GM18867 (cell line): ENCODE measurements around the gene MED13L.

Experiments used
- ATAC-seq: cut with Tn5 transposase; IDR thresholded peaks from one replicate; pipeline ENCODE4 v1.9.1; 2021; ENCODE audit warnings: mild to moderate bottlenecking, moderate library complexity; ENCODE audit not compliant: unreplicated experiment

The MED13L gene

GRCh38 chr12:116159593-116160200 is 117.8 kb downstream of the MED13L start:
- ATAC-seq: no peak

GRCh38 chr12:116159175-116159574 is 118.3 kb downstream of the MED13L start:
- no peak for ATAC-seq

- no peak for ATAC-seq
These were observed 119.6 kb downstream of the MED13L start for GRCh38 chr12:116157845-116158267.

- ATAC-seq: no peak
These were observed 120.9 kb downstream of the MED13L start for GRCh38 chr12:116156614-116157013.

- no peak for ATAC-seq
These were observed 122.1 kb downstream of the MED13L start for GRCh38 chr12:116155383-116155782.

GRCh38 chr12:116153983-116154382 is 123.5 kb downstream of the MED13L start:
- ATAC-seq: no peak

- no peak for ATAC-seq
These were observed 124.4 kb downstream of the MED13L start for GRCh38 chr12:116153113-116153512.

GRCh38 chr12:116152268-116152667 is 125.2 kb downstream of the MED13L start:
- ATAC-seq: no peak

GRCh38 chr12:116150452-116150851 is 127.0 kb downstream of the MED13L start:
- ATAC-seq: no peak

- ATAC-seq: no peak
These were observed 127.5 kb downstream of the MED13L start for GRCh38 chr12:116150001-116150400.

- ATAC-seq: no peak
These were observed 128.6 kb downstream of the MED13L start for GRCh38 chr12:116148844-116149243.

GRCh38 chr12:116146386-116146785 is 131.1 kb downstream of the MED13L start:
- ATAC-seq: no peak

- no peak for ATAC-seq
These were observed 132.0 kb downstream of the MED13L start for GRCh38 chr12:116145451-116145850.

- no peak for ATAC-seq
These were observed 133.1 kb downstream of the MED13L start for GRCh38 chr12:116144384-116144783.

GRCh38 chr12:116143909-116144308 is 133.6 kb downstream of the MED13L start:
- no peak for ATAC-seq

- no peak for ATAC-seq
These were observed 134.3 kb downstream of the MED13L start for GRCh38 chr12:116142936-116143898.

- ATAC-seq: no peak
These were observed 135.7 kb downstream of the MED13L start for GRCh38 chr12:116141833-116142162.

- ATAC-seq: no peak
These were observed 136.2 kb downstream of the MED13L start for GRCh38 chr12:116141110-116141832.

- no peak for ATAC-seq
These were observed 137.0 kb downstream of the MED13L start for GRCh38 chr12:116140529-116140928.

GRCh38 chr12:116138781-116139180 is 138.7 kb downstream of the MED13L start:
- ATAC-seq: no peak

GRCh38 chr12:116138364-116138763 is 139.1 kb downstream of the MED13L start:
- ATAC-seq: no peak

GRCh38 chr12:116137318-116137717 is 140.2 kb downstream of the MED13L start:
- no peak for ATAC-seq
